ENCODE results near the gene JAK1.

- no peak for TF ChIP-seq POLR2AphosphoS5 (IDR thresholded peaks at IDR 0.05)
- TF ChIP-seq CTCF (IDR thresholded peaks at IDR 0.05): no peak
Observed at GRCh38 chr1:64838486-64838885, 127.9 kb downstream of the JAK1 start.

Data from esophagus muscularis mucosa (tissue), 3 donors.